Measurements from ENCODE around the gene RDH8. TPM values are rescaled to one million over a fixed set of nuclear protein-coding genes. Genes with fewer than 3 reads are reported as not detected.

Gene RDH8
- total RNA-seq, 1 experiment from 2014 or later, result not detected

GRCh38 chr19:9970481-9970880 is 42.8 kb upstream of the RDH8 start:
- ChIA-PET CTCF (no interaction called here), POLR2A (ENCODE audit: low non-redundant PET) (no interaction called here)
- no peak for TF ChIP-seq EZH2 (IDR thresholded peaks at IDR 0.05; ENCODE audit: borderline replicate concordance, low read depth, low read length, poor library complexity, severe bottlenecking)
- no peak for TF ChIP-seq CTCF (conservative IDR thresholded peaks at IDR 0.05; ENCODE audit: low read depth, low read length)

GRCh38 chr19:9971166-9971897 is 42.0 kb upstream of the RDH8 start:
- Histone ChIP-seq H3K36me3 (ENCODE audit: insufficient read depth, low read length, poor library complexity, severe bottlenecking) (no peaks in the 10 kb centered on the region), H3K27ac (ENCODE audit: low read depth, low read length, poor library complexity, severe bottlenecking) (no peak overlapping the region), H3K9me3 (ENCODE audit: low read depth, low read length, poor library complexity, severe bottlenecking) (no peaks in the 10 kb centered on the region), H3K4me1 (ENCODE audit: insufficient read depth, low read length, poor library complexity, severe bottlenecking) (no peaks in the 10 kb centered on the region), H3K4me3 (ENCODE audit: low read depth, low read length, poor library complexity, severe bottlenecking) (no peak overlapping the region), H3K27me3 (replicated peaks; ENCODE audit: insufficient read depth, low read depth, low read length, poor library complexity) (no peaks in the 10 kb centered on the region)
- ChIA-PET CTCF (no interaction called here), POLR2A (ENCODE audit: low non-redundant PET) (no interaction called here)
- intact Hi-C loops (cut with micrococcal nuclease; ENCODE audit: unreplicated experiment), result no loop called here
- no TSS peak for BruUV-seq (replicated peaks)
- TF ChIP-seq EZH2 (IDR thresholded peaks at IDR 0.05; ENCODE audit: borderline replicate concordance, low read depth, low read length, poor library complexity, severe bottlenecking) (no peak), CTCF (conservative IDR thresholded peaks at IDR 0.05; ENCODE audit: low read depth, low read length) (no peak)
- DNase-seq (ENCODE audit: low spot score), result no peak

More at GRCh38 chr19:9970481-9970880, 42.8 kb upstream of the RDH8 start:
- no TSS peak for BruUV-seq (replicated peaks)
- no peaks in the 10 kb centered on the region for H3K4me1 ChIP-seq (ENCODE audit: insufficient read depth, low read length, poor library complexity, severe bottlenecking)
- H3K36me3 ChIP-seq (ENCODE audit: insufficient read depth, low read length, poor library complexity, severe bottlenecking), result no peaks in the 10 kb centered on the region
- intact Hi-C loops (cut with micrococcal nuclease; ENCODE audit: unreplicated experiment), result no loop called here
- H3K4me3 ChIP-seq (ENCODE audit: low read depth, low read length, poor library complexity, severe bottlenecking), result no peak overlapping the region
- H3K27me3 ChIP-seq (replicated peaks; ENCODE audit: insufficient read depth, low read depth, low read length, poor library complexity), result no peaks in the 10 kb centered on the region
- H3K9me3 ChIP-seq (ENCODE audit: low read depth, low read length, poor library complexity, severe bottlenecking), result no peaks in the 10 kb centered on the region
- DNase-seq (ENCODE audit: low spot score), result no peak
- H3K27ac ChIP-seq (ENCODE audit: low read depth, low read length, poor library complexity, severe bottlenecking), result no peak overlapping the region

DNA sequence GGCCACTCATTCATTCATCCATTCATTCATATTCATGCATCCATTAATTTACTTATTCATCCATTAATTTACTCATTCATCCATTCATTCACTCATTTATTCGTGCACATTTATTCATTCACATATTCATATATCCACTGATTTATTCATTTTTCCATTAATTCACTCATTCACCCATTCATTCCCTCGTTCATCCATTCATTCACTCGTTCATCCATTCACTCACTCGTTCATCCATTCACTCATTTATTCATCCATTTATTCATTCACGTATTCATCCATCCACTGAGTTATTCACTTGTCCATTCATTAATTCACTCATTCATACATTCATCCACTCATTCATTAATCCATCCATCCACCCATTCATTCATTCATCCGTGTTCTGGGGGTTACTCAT is 41.2 kb upstream of the RDH8 start:
- DNase-seq (ENCODE audit: low spot score), result no peak
- no peaks in the 10 kb centered on the region for H3K4me1 ChIP-seq (ENCODE audit: insufficient read depth, low read length, poor library complexity, severe bottlenecking)
- intact Hi-C loops (cut with micrococcal nuclease; ENCODE audit: unreplicated experiment), result no loop called here
- no peaks in the 10 kb centered on the region for H3K27me3 ChIP-seq (replicated peaks; ENCODE audit: insufficient read depth, low read depth, low read length, poor library complexity)
- H3K36me3 ChIP-seq (ENCODE audit: insufficient read depth, low read length, poor library complexity, severe bottlenecking), result no peaks in the 10 kb centered on the region
- POLR2A ChIA-PET (ENCODE audit: low non-redundant PET), result no interaction called here
- no peak overlapping the region for H3K27ac ChIP-seq (ENCODE audit: low read depth, low read length, poor library complexity, severe bottlenecking)
- BruUV-seq (replicated peaks), result no TSS peak
- TF ChIP-seq EZH2 (IDR thresholded peaks at IDR 0.05; ENCODE audit: borderline replicate concordance, low read depth, low read length, poor library complexity, severe bottlenecking) (no peak), CTCF (conservative IDR thresholded peaks at IDR 0.05; ENCODE audit: low read depth, low read length) (no peak)
- H3K9me3 ChIP-seq (ENCODE audit: low read depth, low read length, poor library complexity, severe bottlenecking), result no peaks in the 10 kb centered on the region
- CTCF ChIA-PET, result no interaction called here
- no peak overlapping the region for H3K4me3 ChIP-seq (ENCODE audit: low read depth, low read length, poor library complexity, severe bottlenecking)
